Hepatocyte (in vitro differentiated cells): ENCODE data around the gene WHRN.

Experiments used
- EZH2 ChIP-seq: fragments of 200-600 bp; sonication (generic); IDR thresholded peaks from 2 replicates; pipeline ENCODE4 v1.6.1; 2016; ENCODE audit warnings: antibody characterized with exemption, mild to moderate bottlenecking, borderline replicate concordance
- EZH2phosphoT487 ChIP-seq: fragments of 200-600 bp; sonication (generic); IDR thresholded peaks from one replicate; pipeline ENCODE4 v1.6.1; 2018; ENCODE audit warnings: antibody characterized with exemption, mild to moderate bottlenecking, low read depth, moderate library complexity; ENCODE audit not compliant: unreplicated experiment, severe bottlenecking
- TF ChIP-seq, protein P1 (sequence below): fragments of 200-600 bp; sonication (generic); IDR thresholded peaks from 2 replicates; pipeline ENCODE4 v1.5.1; 2016; ENCODE audit warnings: antibody characterized with exemption, mild to moderate bottlenecking; ENCODE audit not compliant: poor library complexity

DNA sequence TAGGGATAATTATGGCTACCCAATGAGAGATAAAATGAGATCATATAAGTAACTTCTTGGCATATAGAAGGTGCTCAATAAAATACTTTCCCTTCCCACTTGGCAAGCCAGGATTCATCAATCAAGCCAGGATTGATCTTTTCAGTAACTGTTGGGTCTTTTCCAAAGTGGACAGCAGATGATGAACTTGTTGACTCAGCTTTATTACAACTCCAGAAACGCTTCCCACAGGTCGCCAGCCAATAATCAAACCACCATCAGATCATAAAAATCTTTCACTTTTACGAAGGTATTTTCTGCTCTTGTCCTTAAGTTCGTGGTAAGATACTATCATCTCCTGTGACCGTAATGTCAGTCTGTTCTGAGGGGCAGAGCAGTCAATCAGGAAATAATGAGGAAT is 39.8 kb upstream of the WHRN start:
- TF ChIP-seq, protein P1, sequence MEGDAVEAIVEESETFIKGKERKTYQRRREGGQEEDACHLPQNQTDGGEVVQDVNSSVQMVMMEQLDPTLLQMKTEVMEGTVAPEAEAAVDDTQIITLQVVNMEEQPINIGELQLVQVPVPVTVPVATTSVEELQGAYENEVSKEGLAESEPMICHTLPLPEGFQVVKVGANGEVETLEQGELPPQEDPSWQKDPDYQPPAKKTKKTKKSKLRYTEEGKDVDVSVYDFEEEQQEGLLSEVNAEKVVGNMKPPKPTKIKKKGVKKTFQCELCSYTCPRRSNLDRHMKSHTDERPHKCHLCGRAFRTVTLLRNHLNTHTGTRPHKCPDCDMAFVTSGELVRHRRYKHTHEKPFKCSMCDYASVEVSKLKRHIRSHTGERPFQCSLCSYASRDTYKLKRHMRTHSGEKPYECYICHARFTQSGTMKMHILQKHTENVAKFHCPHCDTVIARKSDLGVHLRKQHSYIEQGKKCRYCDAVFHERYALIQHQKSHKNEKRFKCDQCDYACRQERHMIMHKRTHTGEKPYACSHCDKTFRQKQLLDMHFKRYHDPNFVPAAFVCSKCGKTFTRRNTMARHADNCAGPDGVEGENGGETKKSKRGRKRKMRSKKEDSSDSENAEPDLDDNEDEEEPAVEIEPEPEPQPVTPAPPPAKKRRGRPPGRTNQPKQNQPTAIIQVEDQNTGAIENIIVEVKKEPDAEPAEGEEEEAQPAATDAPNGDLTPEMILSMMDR, result no peak
- TF ChIP-seq EZH2 (no peak), EZH2phosphoT487 (no peak)
